ENCODE data around the gene XPO1. TPM values are rescaled to one million over a fixed set of nuclear protein-coding genes. Genes with fewer than 3 reads are reported as not detected.

Gene XPO1
- polyA plus RNA-seq, 3 donors, result 19.0 to 36.4 (median 20.9) TPM

GRCh38 chr2:61504949-61505348, 33.2 kb downstream of the XPO1 start:
- H3K9me3 Mint-ChIP-seq, result no peaks in the 10 kb centered on the region
- no peaks in the 10 kb centered on the region for H3K9me3 ChIP-seq (replicated peaks in 1 of 2; ENCODE audit: control insufficient read depth in 1 of 2, insufficient read depth in 1 of 2, low read length in 2 of 2)
- H3K27ac ChIP-seq (ENCODE audit: low read depth in 1 of 2, low read length in 2 of 2), result no peak overlapping the region
- intact Hi-C loops (cut with micrococcal nuclease), result no loop called here
- H3K27ac Mint-ChIP-seq, result peak overlapping the region in 1 of 7 donors; percentile 54
- no peak overlapping the region for H3K4me3 ChIP-seq (replicated peaks in 1 of 3; ENCODE audit: low read depth in 2 of 3, low read length in 3 of 3)
- no peak overlapping the region for H3K9ac ChIP-seq (ENCODE audit: insufficient read depth, low read length, poor library complexity, severe bottlenecking)
- TF ChIP-seq CTCF (IDR thresholded peaks at IDR 0.05), result no peak
- H3K4me2 ChIP-seq (replicated peaks; ENCODE audit: extremely low read depth, low read length, poor library complexity, severe bottlenecking), result no peak overlapping the region
- no peaks in the 10 kb centered on the region for H3K27me3 ChIP-seq (ENCODE audit: control insufficient read depth in 2 of 2, insufficient read depth in 2 of 2, low read length in 2 of 2)
- no peak overlapping the region for H2AFZ ChIP-seq (ENCODE audit: insufficient read depth, low read depth, low read length, poor library complexity, severe bottlenecking)
- H3K4me1 ChIP-seq (ENCODE audit: control insufficient read depth in 1 of 2, insufficient read depth in 2 of 2, low read length in 2 of 2), result no peaks in the 10 kb centered on the region
- peaks cover 70% of the 10 kb centered on the region for H4K20me1 ChIP-seq (ENCODE audit: insufficient read depth, low read length)
- H3K4me3 Mint-ChIP-seq, result no peak overlapping the region
- 100% methylated on average over 1 of the region's 2 CpGs for WGBS (ENCODE audit: insufficient coverage)
- H3K36me3 ChIP-seq (replicated peaks in 1 of 2; ENCODE audit: control insufficient read depth in 1 of 2, insufficient read depth in 2 of 2, low read length in 2 of 2), result peaks cover 54 to 93% of the 10 kb centered on the region in 2 donors
- peaks cover 40 to 86% of the 10 kb centered on the region in 2 donors for H3K36me3 Mint-ChIP-seq
- peaks cover 0 to 2% (median 0%) of the 10 kb centered on the region in 3 donors for H3K27me3 Mint-ChIP-seq (ENCODE audit: low read depth in 3 of 3)
- DNase-seq, result no peak
- no peaks in the 10 kb centered on the region for H3K4me1 Mint-ChIP-seq
- peaks cover 94% of the 10 kb centered on the region for H3K79me2 ChIP-seq (ENCODE audit: insufficient read depth, low read length)

GRCh38 chr2:61499060-61499459, 39.1 kb downstream of the XPO1 start:
- no peak overlapping the region for H3K4me2 ChIP-seq (replicated peaks; ENCODE audit: extremely low read depth, low read length, poor library complexity, severe bottlenecking)
- H3K4me3 Mint-ChIP-seq, result no peak overlapping the region
- peaks cover 61 to 95% of the 10 kb centered on the region in 2 donors for H3K36me3 Mint-ChIP-seq
- H3K79me2 ChIP-seq (ENCODE audit: insufficient read depth, low read length), result peaks cover 76% of the 10 kb centered on the region
- WGBS (ENCODE audit: insufficient coverage), result no CpG with 5 or more reads among the region's 2 CpGs
- H3K27me3 Mint-ChIP-seq (ENCODE audit: low read depth in 3 of 3), result no peaks in the 10 kb centered on the region
- TF ChIP-seq CTCF (IDR thresholded peaks at IDR 0.05), result no peak
- no peak overlapping the region for H3K9ac ChIP-seq (ENCODE audit: insufficient read depth, low read length, poor library complexity, severe bottlenecking)
- H3K27me3 ChIP-seq (ENCODE audit: control insufficient read depth in 2 of 2, insufficient read depth in 2 of 2, low read length in 2 of 2), result no peaks in the 10 kb centered on the region
- peaks cover 38% of the 10 kb centered on the region for H4K20me1 ChIP-seq (ENCODE audit: insufficient read depth, low read length)
- H3K27ac Mint-ChIP-seq, result no peak overlapping the region
- H3K9me3 Mint-ChIP-seq, result no peaks in the 10 kb centered on the region
- no peaks in the 10 kb centered on the region for H3K9me3 ChIP-seq (replicated peaks in 1 of 2; ENCODE audit: control insufficient read depth in 1 of 2, insufficient read depth in 1 of 2, low read length in 2 of 2)
- peaks cover 84 to 98% of the 10 kb centered on the region in 2 donors for H3K36me3 ChIP-seq (replicated peaks in 1 of 2; ENCODE audit: control insufficient read depth in 1 of 2, insufficient read depth in 2 of 2, low read length in 2 of 2)
- intact Hi-C loops (cut with micrococcal nuclease), result no loop called here
- H2AFZ ChIP-seq (ENCODE audit: insufficient read depth, low read depth, low read length, poor library complexity, severe bottlenecking), result no peak overlapping the region
- H3K4me3 ChIP-seq (replicated peaks in 1 of 3; ENCODE audit: low read depth in 2 of 3, low read length in 3 of 3), result no peak overlapping the region
- peaks cover 3% of the 10 kb centered on the region for H3K4me1 Mint-ChIP-seq
- no peak for DNase-seq
- H3K4me1 ChIP-seq (ENCODE audit: control insufficient read depth in 1 of 2, insufficient read depth in 2 of 2, low read length in 2 of 2), result no peaks in the 10 kb centered on the region
- no peak overlapping the region for H3K27ac ChIP-seq (ENCODE audit: low read depth in 1 of 2, low read length in 2 of 2)
